Epithelial cell of prostate (primary cell): Measurements from ENCODE around the gene MAMLD1.

Experiments
- DNase-seq: peaks from one replicate; pipeline ENCODE4 v3.0.0-alpha.2; 2011; ENCODE audit warnings: low read depth, low spot score
- H3K27ac ChIP-seq: fragments of 450-650 bp; 2 replicates; pipeline ENCODE4 v1.5.1; 2017; ENCODE audit warnings: mild to moderate bottlenecking

Gene MAMLD1

DNA sequence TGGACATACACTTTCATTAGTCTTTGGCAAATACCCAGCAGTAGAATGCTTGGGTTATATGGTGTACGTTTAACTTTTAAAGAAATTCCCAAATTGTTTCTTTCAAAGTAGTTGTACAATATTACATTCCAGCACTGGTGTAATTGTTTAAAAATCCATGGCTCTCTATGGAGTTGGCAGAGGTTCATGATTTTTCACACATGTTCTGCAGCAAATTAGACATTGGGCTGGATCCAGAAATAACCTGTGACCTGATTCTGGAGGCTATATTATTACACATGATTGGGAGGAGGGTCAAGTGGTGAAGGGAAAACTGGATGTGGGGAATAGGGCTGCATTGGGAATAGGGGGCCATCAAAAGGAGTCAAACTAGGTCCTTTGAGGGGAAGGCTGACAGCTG lies 41.9 kb downstream of the MAMLD1 start:
- no peak for DNase-seq

GRCh38 chrX:150405576-150405975 lies 42.5 kb downstream of the MAMLD1 start:
- DNase-seq, result no peak
- H3K27ac ChIP-seq, result no peak overlapping the region

More for the DNA sequence above, 41.9 kb downstream of the MAMLD1 start:
- no peak overlapping the region for H3K27ac ChIP-seq

GRCh38 chrX:150406596-150406995 lies 43.5 kb downstream of the MAMLD1 start:
- H3K27ac ChIP-seq, result no peak overlapping the region
- no peak for DNase-seq

DNA sequence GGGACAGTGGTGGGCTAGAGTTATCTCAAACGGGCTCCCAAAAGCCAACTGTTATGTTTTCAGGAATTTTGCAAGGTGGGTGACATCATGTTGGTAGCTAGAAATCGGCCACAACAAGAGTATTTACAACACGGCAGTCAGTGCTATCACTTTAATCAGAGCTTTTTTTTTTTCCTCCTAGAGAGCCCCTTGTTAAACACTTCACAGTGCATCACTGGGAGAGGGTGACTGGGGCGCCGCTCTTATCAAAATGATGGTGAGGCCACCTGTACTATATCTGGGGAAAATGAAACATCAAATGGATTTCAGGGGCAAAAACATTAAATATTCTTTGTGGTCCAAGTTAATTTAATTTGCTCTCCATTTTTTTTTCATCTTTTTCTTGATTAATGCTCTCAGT lies 44.9 kb downstream of the MAMLD1 start:
- DNase-seq, result no peak
- H3K27ac ChIP-seq, result no peak overlapping the region

DNA sequence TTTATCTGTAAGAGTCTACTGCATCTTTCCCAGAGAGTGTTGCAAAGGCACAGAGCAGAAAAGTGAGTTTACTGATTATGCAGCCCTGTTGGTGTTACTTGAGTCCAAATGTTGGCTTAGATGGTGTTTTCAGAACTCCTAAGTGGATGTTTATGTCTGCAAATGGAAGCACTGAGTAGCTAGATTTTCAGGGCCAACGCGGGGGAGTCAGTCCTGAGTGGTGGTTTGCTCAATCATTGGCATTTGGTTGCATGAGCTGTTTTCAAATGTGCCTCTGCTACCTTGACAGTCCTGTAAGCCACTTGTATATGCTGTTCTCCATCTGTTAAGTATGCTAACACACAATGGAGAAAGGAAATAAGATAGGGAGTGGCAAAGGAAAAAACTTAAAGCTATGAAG lies 45.4 kb downstream of the MAMLD1 start:
- H3K27ac ChIP-seq, result no peak overlapping the region
- DNase-seq, result no peak

DNA sequence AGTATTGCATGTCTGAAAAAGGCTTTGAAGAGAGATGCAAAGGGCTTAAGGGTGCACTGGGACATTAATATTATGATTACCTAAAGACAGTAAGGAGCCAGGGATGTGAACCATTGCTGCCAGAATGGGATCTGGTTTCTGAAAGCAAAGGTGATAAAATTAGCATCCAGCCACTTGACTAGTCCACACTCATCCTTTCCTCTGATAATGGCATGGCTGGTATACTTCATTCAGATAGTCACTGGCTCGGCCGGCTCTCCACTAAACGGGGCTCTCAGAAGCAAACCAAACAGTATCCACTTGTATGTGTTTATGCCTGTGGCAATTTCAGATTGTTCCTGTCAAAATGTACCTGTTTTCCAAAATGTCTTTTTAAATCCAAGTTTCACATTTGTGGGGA lies 46.4 kb downstream of the MAMLD1 start:
- no peak overlapping the region for H3K27ac ChIP-seq
- DNase-seq, result no peak

- no peak for DNase-seq
Observed at GRCh38 chrX:150409964-150410363, 46.8 kb downstream of the MAMLD1 start.

GRCh38 chrX:150410513-150410912 lies 47.4 kb downstream of the MAMLD1 start:
- H3K27ac ChIP-seq, result no peak overlapping the region
- no peak for DNase-seq

More at GRCh38 chrX:150409964-150410363, 46.8 kb downstream of the MAMLD1 start:
- H3K27ac ChIP-seq, result no peak overlapping the region

DNA sequence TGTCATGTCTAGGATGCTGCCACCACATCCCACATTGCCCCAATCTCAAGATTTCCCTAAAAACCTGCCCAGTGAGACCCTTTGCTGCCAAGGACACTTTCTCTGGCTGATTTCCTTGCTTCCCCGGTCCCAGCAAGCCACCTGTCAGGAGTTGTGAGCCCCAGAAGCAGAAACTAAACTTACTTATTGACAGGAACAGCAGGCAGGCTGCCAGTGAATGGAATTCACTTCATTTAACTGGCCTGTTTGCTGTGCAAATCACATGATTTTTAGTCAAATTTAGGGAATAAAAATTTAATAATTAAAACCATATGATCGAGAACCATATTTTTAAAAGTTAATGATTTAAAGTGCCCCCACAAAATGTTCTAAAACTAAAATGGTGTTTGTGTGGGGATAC lies 48.5 kb downstream of the MAMLD1 start:
- DNase-seq, result no peak

GRCh38 chrX:150414228-150414627 lies 51.1 kb downstream of the MAMLD1 start:
- H3K27ac ChIP-seq, result no peak overlapping the region
- no peak for DNase-seq

More for the DNA sequence above, 48.5 kb downstream of the MAMLD1 start:
- H3K27ac ChIP-seq, result no peak overlapping the region

GRCh38 chrX:150416469-150416868 lies 53.4 kb downstream of the MAMLD1 start:
- no peak overlapping the region for H3K27ac ChIP-seq
- no peak for DNase-seq

DNA sequence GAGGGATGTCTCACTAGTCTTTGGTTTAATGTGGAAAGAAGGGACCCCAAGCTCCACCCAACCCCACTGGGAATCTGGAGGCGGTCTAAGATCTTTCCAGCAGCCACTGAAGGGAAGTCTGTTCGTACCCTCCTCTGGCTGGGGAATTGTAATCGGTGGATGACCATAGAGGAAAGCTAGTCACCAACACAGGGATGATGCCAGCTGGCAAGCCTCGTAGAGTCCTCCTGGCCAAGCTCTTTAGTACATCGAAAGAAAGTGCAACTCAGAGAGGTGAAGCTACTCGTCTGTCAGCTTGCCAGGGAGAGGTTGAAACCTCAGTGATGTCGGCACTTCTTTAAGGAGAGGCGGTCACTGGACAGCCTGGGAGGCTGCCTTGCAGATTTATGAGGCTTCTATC lies 58.7 kb downstream of the MAMLD1 start:
- DNase-seq, result no peak
- H3K27ac ChIP-seq, result no peak overlapping the region

DNA sequence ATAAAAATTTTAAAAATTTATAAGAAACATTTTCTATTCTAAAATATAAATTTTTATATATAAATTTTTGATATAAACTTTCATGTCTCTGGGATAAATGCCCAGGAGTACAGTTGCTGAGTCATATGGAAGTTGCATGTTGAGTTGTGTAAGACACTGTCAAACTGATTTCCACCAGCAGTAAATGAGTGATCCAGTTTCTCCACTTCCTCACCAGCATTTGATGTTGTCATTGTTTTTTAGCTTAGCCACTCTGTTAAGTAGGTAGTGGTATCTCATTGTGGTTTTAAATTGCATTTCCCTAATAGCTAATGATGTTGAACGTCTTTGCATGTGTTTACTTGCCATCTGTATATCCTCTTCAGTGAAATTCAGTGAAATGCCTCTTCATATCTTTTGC lies 66.5 kb downstream of the MAMLD1 start:
- DNase-seq, result peak; percentile 59
- no peak overlapping the region for H3K27ac ChIP-seq

DNA sequence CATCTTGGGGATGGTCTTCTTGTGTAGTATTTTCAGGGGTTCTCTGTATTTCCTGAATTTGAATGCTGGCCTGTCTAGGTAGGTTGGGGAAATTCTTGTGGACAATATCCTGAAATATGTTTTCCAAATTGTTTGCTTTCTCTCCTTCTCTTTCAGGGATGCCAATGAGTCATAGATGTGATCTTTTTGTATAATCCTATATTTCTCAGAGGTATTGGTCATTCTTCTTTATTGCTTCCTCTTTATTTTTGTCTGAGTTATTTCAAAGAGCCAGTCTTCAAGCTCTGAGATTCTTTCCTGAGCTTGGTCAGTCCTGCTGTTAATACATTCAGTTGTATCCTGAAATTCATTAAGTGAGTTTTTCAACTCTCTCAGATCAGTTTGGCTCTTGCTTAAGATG lies 73.1 kb downstream of the MAMLD1 start:
- H3K27ac ChIP-seq, result no peak overlapping the region
- DNase-seq, result no peak

DNA sequence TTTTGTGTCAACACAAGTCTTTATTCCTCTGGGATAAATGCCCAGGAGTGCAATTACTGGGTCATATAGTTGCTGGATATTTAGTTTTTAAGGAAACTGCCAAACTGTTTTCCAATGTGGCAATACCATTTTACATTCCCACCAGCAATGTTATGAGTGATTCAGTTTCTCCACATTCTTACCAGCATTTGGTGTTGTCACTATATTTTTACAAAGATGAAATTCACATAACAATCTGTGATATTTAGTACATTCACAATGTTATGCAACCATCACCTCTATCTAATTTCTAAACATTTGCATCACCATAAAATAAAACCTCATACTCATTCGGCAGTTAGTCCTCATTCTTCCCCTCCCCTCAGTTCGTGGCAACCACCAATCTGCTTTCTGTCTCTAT lies 75.0 kb downstream of the MAMLD1 start:
- DNase-seq, result no peak
- no peak overlapping the region for H3K27ac ChIP-seq

DNA sequence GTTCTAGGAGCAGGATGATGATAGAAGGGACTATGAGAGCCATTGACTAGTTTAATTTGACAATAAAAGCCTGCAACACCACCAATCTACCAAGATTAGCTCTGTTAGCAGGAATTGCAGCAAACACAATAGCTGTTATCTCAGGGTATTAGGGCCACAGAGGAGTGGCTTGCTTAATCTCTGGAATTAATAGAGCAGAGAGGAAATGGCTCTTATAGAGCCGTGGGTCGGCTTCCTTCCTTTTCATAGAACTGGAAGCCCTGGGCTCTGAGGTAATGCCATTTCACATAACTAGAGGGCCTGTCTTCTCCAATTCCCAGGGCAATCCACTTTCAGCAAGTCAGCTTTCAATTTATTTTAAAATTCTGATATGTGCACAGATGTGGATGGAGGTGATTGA lies 83.0 kb downstream of the MAMLD1 start:
- no peak overlapping the region for H3K27ac ChIP-seq
- no peak for DNase-seq

GRCh38 chrX:150446995-150447394 lies 83.9 kb downstream of the MAMLD1 start:
- DNase-seq, result no peak

DNA sequence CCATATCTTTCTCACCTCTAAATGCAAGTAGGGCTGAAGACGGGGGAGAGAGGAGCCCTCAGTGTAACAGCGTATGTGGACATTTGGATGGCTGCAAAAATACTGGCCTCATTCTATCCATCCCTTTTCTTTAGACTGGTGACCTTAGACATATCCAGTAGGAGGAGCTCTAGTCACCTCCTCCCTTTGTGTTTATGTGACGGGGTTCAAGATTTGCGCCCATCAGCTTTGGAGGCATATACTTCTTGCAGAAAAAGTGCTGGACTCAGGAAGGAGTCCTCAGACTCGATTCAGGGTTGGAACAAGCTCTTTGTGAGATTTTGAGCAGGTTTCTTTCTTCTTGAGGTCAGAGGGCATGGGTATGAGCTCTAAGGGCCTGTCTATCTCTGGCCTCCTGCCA lies 86.2 kb downstream of the MAMLD1 start:
- DNase-seq, result no peak
- H3K27ac ChIP-seq, result no peak overlapping the region

More at GRCh38 chrX:150446995-150447394, 83.9 kb downstream of the MAMLD1 start:
- no peak overlapping the region for H3K27ac ChIP-seq

DNA sequence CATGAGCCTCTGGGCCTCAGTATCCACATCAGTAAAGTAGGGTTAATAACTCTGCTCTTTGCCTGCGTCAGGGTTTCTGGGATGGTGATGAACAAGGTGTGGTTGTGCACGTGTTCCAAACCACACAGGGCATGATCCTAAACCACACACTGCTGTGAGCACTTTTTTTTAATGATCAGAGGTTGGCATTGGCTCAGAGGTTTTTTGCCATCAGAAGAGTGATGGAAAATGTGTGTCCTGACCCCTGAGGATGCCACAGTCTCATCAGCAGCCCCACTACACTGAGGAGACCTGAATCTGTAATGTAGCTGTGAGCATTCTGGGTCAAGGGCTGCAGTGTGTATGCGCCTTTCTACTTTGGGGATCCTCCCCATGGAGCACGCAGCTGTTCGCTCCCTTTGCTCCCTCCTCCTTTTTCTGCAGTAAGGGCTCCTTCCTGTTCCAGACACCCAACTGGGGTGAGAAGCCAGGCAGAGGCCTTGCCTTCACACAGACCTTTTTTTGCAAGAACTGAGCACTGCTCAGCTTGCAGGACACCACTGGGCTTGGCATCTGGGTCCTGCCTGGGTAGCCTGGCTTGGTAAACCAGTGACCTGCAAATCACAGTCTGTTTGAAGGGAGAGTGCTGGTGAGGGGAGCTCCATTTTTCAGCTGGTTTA lies 87.5 kb downstream of the MAMLD1 start:
- DNase-seq, result no peak

GRCh38 chrX:150451953-150452352 lies 88.8 kb downstream of the MAMLD1 start:
- H3K27ac ChIP-seq, result no peak overlapping the region
- DNase-seq, result no peak

More for the DNA sequence above, 87.5 kb downstream of the MAMLD1 start:
- no peak overlapping the region for H3K27ac ChIP-seq

GRCh38 chrX:150454083-150454482 lies 91.0 kb downstream of the MAMLD1 start:
- H3K27ac ChIP-seq, result no peak overlapping the region
- no peak for DNase-seq

DNA sequence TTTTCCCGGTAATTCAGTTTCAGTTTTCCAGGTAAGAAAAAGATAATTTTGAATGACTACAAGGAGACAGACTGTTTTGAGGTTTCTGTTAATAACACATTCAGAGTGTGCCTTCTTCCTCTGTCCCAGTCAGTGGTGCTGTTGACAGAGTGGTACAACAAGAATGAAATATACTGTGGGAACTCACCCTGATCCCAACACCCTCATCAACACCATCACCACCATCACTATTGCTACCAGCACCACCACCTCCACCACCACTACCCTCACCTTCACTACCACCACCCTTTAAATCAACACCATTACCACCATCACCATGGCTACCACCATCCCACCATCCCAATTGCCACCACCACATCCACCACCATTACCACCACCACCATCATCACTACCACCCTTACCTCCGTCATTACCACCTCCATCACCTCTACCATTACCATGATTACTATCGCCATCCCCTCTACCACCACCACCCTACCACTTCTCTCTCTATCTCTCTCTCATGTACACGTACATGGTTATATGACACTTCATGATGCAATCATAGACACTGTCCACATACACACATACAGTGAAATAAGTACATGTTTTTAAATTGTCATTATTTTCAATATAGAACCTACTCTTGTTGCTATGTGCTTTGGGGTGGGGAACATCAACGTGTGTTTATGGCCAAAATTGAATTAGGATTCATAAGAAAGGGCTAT lies 91.5 kb downstream of the MAMLD1 start:
- no peak overlapping the region for H3K27ac ChIP-seq
- DNase-seq, result no peak
